ENCODE measurements around the gene LCN12.

Gene LCN12

DNA sequence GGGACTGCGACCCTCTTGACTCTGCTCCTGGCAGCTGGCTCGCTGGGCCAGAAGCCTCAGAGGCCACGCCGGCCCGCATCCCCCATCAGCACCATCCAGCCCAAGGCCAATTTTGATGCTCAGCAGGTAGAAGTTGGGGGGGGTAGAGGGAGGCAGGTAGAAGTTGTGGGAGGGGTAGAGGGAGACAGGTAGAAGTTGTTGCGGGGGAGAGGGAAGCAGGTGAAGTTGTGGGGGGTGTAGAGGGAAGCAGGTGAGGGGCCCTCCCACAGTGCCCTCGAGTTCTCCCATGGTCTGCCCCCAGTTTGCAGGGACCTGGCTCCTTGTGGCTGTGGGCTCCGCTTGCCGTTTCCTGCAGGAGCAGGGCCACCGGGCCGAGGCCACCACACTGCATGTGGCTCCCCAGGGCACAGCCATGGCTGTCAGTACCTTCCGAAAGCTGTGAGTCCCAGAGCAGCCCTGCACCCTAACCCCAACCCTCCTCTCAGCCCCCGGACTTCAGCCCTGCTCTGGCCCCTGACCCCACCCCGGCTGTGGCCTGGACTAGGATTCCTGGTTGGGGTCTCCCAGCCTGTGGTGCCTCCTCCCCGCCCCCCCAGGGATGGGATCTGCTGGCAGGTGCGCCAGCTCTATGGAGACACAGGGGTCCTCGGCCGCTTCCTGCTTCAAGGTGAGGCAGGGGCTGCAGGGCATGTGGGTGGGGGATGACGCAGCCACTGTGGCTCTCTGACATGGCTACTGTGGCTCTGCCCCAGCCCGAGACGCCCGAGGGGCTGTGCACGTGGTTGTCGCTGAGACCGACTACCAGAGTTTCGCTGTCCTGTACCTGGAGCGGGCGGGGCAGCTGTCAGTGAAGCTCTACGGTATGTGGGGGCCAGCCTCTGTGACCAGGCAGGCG, 6.5 kb upstream of the LCN12 start:
- DNase-seq = no peak

- no peak for DNase-seq
Measured at GRCh38 chr9:136946228-136947027, 5.6 kb upstream of the LCN12 start.

GRCh38 chr9:136947028-136947891, 4.8 kb upstream of the LCN12 start:
- no peak for DNase-seq

DNA sequence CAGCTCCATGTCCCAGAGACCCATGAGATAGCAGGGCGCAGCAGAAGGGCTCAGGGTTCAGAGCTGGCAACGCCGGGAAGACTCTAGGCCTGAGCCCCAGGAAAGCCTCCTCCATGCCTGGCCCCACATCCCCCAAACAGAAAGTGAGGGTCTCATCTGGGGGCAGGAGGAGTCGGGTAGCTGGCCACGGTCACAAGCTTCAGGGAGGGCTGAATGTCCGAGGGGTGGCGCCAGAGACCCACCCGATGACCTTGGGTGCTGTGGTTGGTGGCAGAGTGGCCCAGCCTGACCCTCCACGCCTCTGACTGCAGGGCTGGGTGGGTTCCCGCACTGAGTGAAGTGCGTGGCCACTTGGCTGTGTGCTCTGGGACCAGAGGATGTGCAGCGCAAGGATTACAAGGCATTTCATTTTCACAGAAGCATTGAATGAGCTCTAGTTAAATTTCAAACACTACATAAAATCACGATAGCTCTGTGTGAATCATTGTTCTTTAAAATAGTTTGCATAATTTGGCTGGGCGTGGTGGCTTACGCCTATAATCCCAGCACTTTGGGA, 4.0 kb upstream of the LCN12 start:
- DNase-seq = peak; percentile 60

- no peak for DNase-seq
Measured at GRCh38 chr9:136949239-136949816, 2.7 kb upstream of the LCN12 start.

DNA sequence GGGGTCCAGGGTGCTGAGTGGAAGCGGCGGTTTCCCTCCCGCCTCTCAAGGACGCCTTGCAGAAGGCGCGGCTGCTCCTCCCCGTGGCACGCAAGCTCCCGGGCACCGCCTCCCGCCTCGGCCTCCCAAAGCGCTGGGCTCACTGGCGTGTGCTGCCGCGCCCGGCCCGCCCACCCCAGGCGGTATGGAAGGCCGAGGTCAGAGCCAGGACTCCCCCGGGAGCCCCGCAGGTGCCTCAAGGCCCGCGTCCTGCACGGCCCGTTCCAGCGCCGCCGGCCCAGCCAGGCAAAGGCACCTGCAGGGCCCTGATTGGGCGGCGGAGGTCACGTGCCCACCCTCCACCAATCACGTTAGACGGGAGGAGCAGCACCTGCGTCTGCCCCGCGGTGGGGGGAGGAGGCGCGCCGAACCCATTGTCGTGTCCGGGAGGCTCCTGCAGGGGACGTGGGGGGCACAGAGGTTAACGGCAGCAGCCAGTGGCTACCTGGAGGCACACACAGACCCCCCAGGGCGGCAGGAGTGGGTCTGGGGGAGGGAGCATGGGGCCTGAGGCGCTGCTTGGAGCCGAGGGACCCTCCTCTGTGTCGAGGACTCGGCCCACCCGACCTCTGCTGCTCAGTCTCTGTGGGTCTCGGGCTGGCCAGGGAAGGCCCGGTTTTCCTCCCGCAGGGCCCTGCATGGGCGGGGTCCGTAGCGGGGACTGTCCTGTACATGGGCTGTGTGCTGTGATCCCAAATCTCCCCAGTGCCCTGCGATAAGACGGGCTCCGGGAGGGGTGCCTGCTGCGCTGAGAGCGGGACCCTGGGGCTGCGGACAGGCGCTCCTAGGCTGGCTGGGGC, 2.0 kb upstream of the LCN12 start:
- DNase-seq = peak; percentile 95

DNA sequence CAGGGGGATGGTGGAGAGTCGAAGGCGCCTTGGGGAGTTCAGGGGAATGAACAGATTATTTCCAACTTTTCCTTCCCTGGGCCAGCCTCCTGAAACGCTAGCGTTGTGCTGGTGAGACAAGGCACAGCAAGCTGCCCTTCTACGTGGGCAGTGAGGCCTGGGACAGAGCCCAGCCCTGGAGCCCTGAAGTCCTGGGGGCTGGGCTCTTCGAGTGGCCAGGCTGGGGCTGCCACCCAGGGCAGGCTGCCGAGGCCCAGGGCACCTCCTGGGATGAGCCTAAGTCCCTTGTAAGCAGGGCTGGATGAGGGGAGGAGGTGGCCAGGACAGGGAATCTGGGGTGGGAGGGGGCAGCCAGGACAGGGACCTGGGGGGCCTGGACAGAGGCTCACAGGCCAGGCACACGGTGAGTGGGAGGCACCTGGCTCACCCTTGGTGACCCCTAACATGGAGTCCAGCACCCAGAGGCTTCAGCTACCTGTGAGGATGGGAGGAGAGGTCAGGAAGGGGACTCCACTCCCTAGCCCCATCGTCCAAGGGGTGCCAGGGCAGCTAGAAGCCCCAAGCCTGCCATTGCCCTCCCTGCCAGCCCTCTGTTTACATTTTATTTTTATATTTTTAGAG, 1.3 kb upstream of the LCN12 start:
- DNase-seq = no peak

DNA sequence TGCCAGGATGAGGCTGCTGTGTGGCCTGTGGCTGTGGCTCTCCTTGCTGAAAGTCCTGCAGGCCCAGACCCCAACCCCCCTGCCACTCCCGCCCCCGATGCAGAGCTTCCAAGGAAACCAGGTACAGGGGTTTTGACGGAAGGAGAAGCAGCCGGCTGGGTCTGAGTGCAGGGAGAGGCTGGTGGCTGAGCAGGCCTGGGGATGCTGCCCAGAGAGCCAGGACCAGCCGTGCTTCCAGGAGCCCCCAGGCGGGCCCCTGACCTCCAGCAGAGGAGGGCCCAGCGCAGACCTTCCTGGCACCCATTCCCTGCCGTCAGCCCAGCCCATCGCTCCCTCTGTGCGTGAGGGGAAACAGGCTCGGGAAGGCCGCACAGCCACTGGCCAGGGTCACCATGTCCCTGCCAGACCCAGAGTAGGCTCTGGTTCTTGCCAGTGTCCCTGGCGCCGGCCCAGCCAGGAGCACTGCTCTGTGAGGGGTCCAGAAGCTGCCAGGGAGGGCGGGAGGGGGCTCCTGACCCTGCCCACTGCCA, 313 bp downstream of the LCN12 start:
- no peak for DNase-seq

GRCh38 chr9:136952876-136953770, 1.1 kb downstream of the LCN12 start:
- no peak for DNase-seq

DNA sequence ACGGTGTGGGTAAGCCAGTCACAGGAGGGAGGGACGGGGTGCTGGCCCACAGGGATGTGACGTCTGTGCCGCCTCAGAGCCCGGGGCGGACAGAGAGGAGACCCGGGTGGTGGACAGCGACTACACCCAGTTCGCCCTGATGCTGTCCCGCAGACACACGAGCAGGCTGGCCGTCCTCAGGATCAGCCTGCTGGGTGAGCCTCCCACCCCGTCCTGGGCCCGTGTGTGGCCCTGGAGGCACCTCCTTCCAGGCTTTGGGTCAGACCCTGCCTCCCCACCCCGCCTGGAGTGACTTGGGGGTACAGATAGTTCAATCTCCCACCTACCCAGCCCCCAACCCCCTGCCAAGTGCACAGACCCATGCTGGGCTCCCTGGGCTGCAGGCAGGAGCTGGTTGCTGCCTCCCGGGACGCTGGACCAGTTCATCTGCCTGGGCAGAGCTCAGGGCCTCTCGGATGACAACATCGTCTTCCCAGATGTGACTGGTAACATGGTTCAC, 1.7 kb downstream of the LCN12 start:
- DNase-seq = no peak

GRCh38 chr9:136954270-136955083, 2.4 kb downstream of the LCN12 start:
- DNase-seq = no peak

DNA sequence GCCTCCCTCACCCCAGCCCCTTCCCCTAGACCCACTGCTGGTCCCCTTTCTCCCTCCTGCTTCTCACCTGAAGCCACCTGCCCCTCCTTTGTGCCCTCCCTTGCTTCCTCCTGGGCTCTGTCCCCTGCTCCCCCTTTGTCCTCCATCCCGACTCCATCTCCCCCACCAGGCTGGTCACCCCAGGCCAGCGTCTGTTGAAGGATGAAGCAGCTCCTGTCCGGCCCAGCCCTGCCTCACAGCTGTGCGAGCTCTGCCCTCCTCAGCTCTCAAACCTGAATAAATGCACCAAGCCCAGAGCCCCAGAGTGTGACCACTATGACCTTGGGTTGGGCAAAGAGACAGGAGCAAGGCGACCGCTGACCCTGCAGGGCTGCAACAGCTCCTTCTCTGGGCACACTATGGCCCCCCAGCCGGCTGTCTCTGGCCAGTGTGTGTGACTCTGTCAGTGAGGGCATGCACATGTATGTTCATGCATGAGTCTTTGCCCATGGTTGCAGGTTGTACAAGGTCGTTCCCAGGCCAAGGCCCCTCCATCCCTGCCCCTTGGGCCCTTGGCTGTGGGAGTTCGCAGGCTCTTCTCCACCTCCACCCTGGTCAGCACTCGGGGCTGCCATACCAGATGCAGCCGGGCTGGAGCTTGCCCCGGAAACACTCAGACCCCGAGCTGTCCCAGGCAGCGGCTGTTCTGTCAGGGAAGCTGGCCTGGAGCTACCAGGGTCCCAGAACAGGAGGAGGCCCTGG, 3.3 kb downstream of the LCN12 start:
- DNase-seq = no peak

DNA sequence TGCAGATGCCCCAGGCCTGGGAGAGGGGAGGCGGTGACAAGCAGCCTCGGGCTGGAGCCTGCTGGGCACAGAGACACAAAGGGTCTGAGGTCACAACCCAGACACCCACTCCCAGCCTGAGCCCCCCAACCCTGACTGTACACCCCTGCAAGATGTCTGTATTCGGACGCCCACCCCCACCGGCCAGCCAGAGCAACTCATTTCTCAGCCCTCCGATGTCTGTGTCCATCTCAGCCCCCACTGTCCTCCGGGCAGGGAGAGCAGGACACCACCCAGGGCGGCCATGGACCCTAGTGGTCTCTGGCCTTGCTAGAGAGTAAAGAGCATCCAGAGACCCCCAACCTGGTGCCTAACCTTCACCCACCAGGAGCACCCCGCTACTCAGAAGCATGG, 3.9 kb downstream of the LCN12 start:
- DNase-seq = no peak

GRCh38 chr9:136956604-136957003, 4.5 kb downstream of the LCN12 start:
- no peak for DNase-seq

DNA sequence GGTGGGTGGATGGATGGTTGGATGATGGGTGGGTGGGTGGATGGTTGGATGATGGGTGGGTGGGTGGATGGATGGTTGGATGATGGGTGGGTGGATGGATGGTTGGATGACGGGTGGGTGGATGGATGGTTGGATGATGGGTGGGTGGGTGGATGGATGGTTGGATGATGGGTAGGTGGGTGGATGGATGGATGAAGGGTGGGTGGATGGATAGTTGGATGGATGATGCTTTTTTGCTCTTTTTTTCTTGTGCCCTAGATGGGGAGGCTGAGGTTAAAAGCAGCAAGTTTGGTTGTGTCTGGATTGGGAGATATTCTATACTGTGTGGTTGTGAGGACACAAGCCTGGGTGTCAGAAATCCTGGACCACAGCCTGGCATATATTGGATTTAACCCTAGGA, 5.4 kb downstream of the LCN12 start:
- no peak for DNase-seq

DNA sequence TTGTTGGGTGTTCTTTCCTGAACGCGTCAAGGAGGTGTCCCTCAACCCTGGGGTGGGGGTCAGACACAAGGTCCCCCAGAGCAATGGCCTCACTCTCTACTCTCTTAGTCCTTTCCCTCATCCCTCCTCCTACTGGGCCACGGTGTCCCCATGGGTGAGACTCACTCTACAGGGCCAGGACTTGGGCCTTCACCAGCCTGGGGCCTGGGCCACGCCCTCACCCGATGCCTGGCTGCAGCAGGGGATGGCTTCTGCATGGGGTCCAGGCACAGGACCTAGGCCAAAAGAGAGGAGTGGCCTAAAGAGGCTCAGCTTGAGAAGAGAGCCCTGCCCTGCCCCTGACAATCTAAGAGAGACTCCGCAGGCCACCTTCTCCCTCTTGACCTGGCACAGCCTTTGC, 5.8 kb downstream of the LCN12 start:
- no peak for DNase-seq

DNA sequence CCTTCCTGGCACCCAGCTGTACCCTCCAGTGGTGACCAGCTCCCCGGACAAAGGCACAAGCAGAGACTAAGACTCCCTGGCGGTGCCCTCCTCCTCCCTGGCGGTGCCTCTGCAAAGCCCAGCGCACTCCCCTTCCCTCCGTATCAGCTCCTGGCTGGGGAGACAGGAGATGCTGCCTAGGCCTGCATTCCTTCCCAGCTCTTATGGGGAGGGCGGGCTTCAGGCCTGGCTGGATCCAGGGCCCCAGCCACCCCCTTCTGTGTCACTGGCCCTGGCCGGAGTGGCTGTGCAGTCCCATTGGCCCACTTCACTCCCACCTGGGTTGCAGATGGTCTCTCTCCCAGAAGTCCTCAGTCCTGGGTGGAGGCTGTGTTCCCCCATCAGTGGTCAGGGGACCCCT, 6.4 kb downstream of the LCN12 start:
- DNase-seq = no peak

Measured in NCI-H82 (cell line).